Cerebellar nuclear complex (tissue), 1 donor: ENCODE measurements around the gene FAM162A.
A peak's percentile ranks its signal among the peaks of the same experiment; 100 is the strongest.
"Not testable (repeated sequence)": the region's sequence is repeated elsewhere in the genome, so short reads cannot be mapped to it uniquely, and the experiment has no call there.

Experiments used
- DNase-seq, 2 experiments: peaks; one replicate each; lab custom pipeline; 2025; lab: John Stamatoyannopoulos, UW

The FAM162A gene, protein sequence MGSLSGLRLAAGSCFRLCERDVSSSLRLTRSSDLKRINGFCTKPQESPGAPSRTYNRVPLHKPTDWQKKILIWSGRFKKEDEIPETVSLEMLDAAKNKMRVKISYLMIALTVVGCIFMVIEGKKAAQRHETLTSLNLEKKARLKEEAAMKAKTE

GRCh38 chr3:122383771-122384697 is at the start of gene FAM162A:
Gene FAM162A, plus strand, starts transcription at chr3:122384182. Its CDS starts 84 bp downstream, at chr3:122384266.
- peak; percentile 58 to 62 for DNase-seq

DNA sequence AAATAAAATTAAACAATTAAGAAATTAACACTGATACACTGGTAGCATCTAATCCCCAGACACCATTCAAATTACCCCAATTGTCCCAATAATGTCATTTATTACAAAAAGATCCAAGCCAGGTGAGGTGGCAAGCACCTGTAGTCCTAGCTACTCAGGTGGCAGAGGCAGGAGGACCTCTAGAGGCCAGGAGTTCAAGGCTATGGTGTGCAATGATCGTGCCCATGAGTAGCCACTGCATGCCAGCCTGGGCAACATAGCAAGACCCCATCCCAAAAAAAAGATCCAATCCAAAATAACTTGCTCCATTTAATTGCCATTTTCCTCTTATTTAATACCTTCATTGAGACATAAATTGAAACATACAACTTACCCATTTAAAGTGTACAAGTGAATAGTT is 41.2 kb upstream of the FAM162A start:
- DNase-seq: no peak

DNA sequence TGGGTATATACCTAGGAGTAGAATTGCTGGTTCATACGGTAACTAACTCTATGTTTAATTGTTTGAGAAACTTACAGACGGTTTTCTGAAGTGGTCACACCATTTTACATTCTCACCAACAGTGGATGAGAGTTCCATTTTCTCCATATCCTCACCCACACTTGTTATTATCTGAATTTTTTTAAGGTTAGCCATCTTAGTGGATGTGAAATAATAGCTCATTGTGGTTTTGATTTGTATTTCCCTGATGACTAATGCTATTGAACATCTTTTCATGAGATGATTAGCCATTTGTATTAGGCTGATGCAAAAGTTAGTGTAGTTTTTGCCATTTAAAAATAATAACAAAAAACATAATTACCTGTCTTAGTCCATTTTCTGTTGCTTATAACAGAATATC is 40.3 kb upstream of the FAM162A start:
- no peak for DNase-seq

- no peak for DNase-seq
Measured at GRCh38 chr3:122349171-122349570, 34.8 kb upstream of the FAM162A start.

- DNase-seq: no peak
Measured at GRCh38 chr3:122350814-122351418, 33.1 kb upstream of the FAM162A start.

- no peak for DNase-seq
Measured at GRCh38 chr3:122351612-122352011, 32.4 kb upstream of the FAM162A start.

DNA sequence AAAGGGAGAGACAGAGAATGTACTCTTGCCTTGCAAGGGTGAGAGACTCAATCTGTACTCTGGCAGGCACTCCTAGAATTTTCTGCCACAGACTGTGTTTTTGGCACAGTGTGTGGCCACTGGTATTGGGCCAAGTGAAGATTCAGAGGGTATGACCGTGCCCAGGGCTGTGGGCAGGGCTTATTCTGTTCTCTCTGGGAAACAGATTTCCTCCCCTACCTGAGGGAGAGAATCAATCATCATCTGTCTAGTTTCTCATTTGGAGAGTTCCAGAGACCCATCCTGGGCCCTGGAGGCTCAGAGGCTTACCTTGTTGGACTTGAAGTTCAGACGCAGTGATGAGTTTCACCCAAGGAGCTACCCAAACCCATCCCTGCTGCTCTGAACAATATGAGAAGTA is 30.8 kb upstream of the FAM162A start:
- DNase-seq: no peak

DNA sequence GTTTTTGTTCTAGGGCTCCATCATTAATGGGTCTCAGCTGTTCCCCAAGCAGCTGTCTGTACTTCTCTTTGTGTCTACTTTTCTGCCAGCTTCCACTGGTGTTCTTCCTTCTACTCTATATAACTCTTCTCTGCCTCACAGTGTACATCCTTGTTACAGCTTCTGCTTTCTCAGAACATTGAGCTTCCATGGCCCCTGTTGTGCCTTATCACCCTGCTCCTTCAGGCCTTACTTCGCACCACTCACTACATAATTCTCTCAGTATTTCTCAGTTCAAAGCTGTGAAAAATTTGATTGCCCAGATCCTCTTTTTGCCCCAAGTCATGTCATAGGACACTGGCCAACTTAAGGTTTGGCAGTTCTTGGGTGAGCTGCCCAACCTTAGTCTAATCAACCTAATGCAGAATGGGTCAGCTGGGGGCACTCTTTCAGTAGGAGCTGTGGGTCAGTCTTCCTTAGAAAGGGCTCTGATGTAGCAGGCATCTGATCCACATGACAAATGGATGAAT is 30.0 kb upstream of the FAM162A start:
- no peak for DNase-seq

- no peak for DNase-seq
Measured at GRCh38 chr3:122355612-122356011, 28.4 kb upstream of the FAM162A start.

DNA sequence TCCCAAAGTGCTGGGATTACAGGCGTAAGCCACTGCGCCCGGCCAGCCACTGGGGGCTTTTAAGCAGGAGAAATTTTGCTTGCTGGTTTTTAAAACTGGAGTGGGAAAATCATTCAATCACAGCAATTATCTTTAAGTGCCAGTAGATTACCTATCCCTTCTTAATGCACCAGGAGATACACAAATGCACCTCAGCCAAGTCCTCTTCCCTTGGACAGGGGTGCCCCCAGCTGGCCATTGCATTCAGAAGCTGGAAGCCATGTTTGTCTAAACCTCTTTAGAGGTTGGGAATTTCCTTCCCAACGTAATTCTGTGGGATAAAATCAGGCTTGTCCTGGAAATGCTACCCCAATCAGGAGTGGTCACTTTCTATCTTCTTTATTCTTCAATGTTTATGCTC is 27.6 kb upstream of the FAM162A start:
- DNase-seq: no peak

DNA sequence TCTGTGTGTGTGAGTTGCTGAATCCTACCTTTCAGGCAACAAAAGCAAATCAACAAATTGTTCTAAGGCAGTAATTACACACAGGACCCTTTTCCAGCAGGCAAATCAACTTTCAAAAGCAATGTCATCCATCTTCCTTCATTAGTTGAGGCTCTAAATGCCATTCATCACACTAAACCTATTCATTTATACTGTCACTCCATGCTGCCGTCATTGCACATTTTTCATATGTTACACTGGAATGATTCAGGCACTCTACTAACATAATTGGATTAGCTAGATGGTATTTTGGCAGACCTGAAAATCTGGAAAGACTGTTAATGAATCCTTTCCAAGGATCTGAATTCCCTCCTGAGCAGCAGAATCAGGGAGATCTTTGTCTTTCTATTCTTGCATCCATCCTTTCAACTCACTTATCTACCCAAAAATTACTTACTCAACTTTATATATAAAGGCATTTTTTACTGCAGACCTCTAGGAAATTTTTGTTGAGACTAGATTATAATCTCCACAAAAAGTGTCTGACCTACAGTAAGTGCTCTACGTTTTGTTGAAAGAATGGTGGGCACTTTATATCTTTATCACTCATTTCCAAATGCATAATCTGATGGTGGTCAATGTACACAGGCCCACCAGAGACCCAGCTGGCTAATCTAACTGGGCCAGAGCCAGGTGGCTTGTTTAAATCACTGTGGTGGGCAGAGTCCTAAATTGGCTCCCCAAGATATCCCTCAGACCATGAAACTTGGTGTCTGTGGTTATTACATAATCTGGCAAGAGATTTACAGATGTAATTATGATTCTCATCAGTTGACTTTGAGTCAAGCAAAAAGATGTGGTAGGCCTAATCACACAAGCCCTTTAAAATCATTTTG is 25.9 kb upstream of the FAM162A start:
- DNase-seq: no peak

DNA sequence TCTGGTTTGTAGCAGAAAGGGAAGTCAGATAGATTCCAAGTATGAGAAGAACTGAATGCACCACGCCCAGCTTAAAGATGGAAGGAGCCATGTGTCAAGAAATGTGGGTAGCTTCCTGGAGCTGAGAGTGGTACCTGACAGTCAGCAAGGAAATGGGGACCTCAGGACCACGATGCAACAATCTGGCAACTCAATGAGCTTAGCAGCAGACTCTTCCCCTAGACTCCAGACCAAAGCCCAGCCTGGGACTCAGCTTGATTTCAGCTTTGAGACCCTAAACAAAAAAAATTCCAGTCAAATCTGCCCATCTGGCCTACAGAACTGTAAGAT is 25.3 kb upstream of the FAM162A start:
- DNase-seq: no peak

DNA sequence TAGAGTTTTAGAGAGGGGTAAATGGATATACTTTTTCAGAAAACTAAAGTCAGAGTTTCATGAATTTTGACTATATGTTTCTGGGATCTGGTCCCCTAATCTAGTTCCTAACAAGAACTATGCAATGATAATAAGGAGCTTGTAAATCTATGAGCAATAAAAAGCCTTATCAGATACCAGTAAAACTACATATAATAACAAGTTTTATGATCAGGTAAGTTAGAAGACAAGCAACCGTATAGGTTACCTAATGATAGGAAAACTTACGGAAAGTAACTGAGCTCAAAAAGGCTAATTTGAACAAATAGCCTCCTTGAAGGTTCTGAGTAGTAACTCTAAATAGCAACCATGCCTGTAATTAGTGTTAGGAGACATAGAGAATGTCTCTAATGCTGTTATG is 22.0 kb upstream of the FAM162A start:
- DNase-seq: no peak

DNA sequence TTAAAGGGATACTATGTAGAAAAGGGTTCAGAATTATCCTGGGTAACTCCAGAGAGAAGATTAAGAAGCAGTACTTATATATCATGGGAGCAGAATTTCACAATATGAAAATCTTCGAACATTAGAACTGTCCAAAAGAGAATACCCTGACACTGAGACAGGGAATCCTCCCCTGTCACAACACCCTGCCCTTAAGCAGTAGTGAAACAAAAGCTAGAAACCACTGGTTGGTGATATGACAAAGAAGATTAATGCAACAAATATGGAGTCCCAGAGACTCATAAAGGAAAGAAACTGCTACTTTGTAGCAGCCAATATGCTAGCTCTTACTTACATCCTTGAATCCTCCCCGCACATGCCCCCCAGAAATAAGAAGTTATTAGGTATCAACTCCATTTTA is 19.5 kb upstream of the FAM162A start:
- no peak for DNase-seq

- DNase-seq: no peak
Measured at GRCh38 chr3:122365073-122365472, 18.9 kb upstream of the FAM162A start.

GRCh38 chr3:122365582-122366378 is 18.2 kb upstream of the FAM162A start:
- DNase-seq: not testable (repeated sequence)

GRCh38 chr3:122366379-122366749 is 17.6 kb upstream of the FAM162A start:
- no peak for DNase-seq

DNA sequence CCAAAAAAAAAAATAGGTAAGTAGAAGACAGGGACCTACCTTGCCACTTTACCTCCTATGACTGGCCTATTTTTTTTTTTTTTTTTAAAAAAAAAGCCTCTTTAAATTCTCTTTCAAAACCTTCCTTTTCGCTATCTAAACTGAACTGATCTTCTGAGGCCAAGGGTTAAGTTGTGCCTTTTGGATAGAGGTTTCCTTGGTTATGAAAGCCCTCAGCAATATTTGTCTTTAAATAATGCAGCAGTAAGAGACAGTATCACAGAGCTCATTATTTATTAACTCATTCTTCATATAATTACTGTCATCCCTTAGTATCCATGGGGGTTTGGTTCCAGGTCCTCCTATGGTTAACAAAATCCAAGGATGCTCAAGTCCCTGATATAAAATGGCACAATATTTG is 9.9 kb upstream of the FAM162A start:
- no peak for DNase-seq

- DNase-seq: no peak
Measured at GRCh38 chr3:122377975-122378374, 6.0 kb upstream of the FAM162A start.

GRCh38 chr3:122382888-122383666 is 905 bp upstream of the FAM162A start, which contains the start of gene MIX23:
Gene MIX23, minus strand, starts transcription at chr3:122383231. Its CDS starts 7 bp downstream, at chr3:122383224.
- DNase-seq: peak in 1 of 2 experiments; percentile 67
